HCT116 (cell line): ENCODE data around the gene HAAO. TPM values are rescaled to one million over a fixed set of nuclear protein-coding genes. Genes with fewer than 3 reads are reported as not detected.

Experiments used
- ATAC-seq: fragments of 200-7000 bp; cut with Tn5 transposase; 2 replicates; pipeline ENCODE4 v1.9.1; 2020; ENCODE audit warnings: mild to moderate bottlenecking, moderate library complexity
- BruUV-seq: library from RNA; stranded (reverse); fragments of 400-500 nt; replicated peaks from 2 replicates; lab custom pipeline; 2021; lab: Mats Ljungman, UMichigan
- CTCF ChIA-PET: fragments of 300-600 bp; sonication (Branson Sonifier 250); formaldehyde crosslinking; loops from one replicate; lab custom pipeline; 2021; ENCODE audit warnings: antibody characterized with exemption; lab: Charles Lee
- POLR2A ChIA-PET: fragments of 300-600, 350-600 bp; sonication (Branson Sonifier 250); formaldehyde crosslinking; loops from one replicate; lab custom pipeline; 2021; ENCODE audit warnings: antibody characterized with exemption; lab: Charles Lee
- RAD21 ChIA-PET, 2 experiments: fragments of 300-600 bp; sonication (Branson Sonifier 250); formaldehyde crosslinking; loops; one replicate each; lab custom pipeline; 2023; ENCODE audit warnings: low total read pairs in 2 of 2; ENCODE audit not compliant: uncharacterized antibody in 2 of 2, unreplicated experiment in 2 of 2, low non-redundant PET in 1 of 2; lab: Charles Lee
- DNase-seq: peaks from one replicate; pipeline ENCODE4 v3.0.0-alpha.2; 2010; ENCODE audit warnings: low read depth, low spot score
- H2AFZ ChIP-seq: fragments of 200-600 bp; shearing (Covaris generic), sonication (generic); 2 replicates; pipeline ENCODE4 v1.6.1; 2017; ENCODE audit warnings: low read depth, mixed run types, mixed read lengths, antibody characterized with exemption, low read length; ENCODE audit not compliant: poor library complexity, severe bottlenecking
- H3K27ac ChIP-seq: 2 replicates; pipeline ENCODE4 v1.5.1; 2012; ENCODE audit warnings: low read depth, low read length
- H3K27me3 ChIP-seq: fragments of 200-600 bp; sonication (generic); 2 replicates; pipeline ENCODE4 v1.6.1; 2016; ENCODE audit warnings: mixed run types, low read length, mixed read lengths; ENCODE audit not compliant: insufficient read depth
- H3K36me3 ChIP-seq, 2 experiments: fragments of 200-500 bp in 1 of 2; fragments of 200-600 bp in 1 of 2; sonication (Bioruptor generic) in 1 of 2; sonication (generic) in 1 of 2; 2 replicates each; pipeline versions ENCODE4 v1.5.1 to v1.6.1; 2014 to 2016; ENCODE audit warnings: low read length in 2 of 2, inconsistent platforms in 1 of 2, mixed read lengths in 1 of 2, mixed run types in 1 of 2; ENCODE audit not compliant: insufficient read depth in 2 of 2, control insufficient read depth in 1 of 2
- H3K4me1 ChIP-seq, 2 experiments: fragments of 200-600 bp in 1 of 2; sonication (generic) in 1 of 2; 2 replicates each; pipeline versions ENCODE4 v1.5.1 to v1.6.1; 2012 to 2017; ENCODE audit warnings: low read length in 2 of 2, inconsistent platforms in 1 of 2, mild to moderate bottlenecking in 1 of 2, mixed read lengths in 1 of 2, mixed run types in 1 of 2, moderate library complexity in 1 of 2; ENCODE audit not compliant: insufficient read depth in 2 of 2, control insufficient read depth in 1 of 2
- H3K4me2 ChIP-seq: fragments of 200-600 bp; sonication (generic); 2 replicates; pipeline ENCODE4 v1.6.1; 2017; ENCODE audit warnings: mixed run types, low read length, mixed read lengths
- H3K4me3 ChIP-seq, 2 experiments: fragments of 200-600 bp in 1 of 2; sonication (generic) in 1 of 2; replicated peaks in 1 of 2; 2 replicates each; pipeline ENCODE4 v1.5.1; 2011 to 2016; ENCODE audit warnings: low read length in 2 of 2, control low read depth in 1 of 2, low read depth in 1 of 2, mild to moderate bottlenecking in 1 of 2, mixed read lengths in 1 of 2, mixed run types in 1 of 2
- H3K79me2 ChIP-seq: fragments of 200-600 bp; sonication (generic); 2 replicates; pipeline ENCODE4 v1.6.1; 2017; ENCODE audit warnings: mild to moderate bottlenecking, mixed run types, low read length, moderate library complexity, mixed read lengths; ENCODE audit not compliant: insufficient read depth
- H3K9ac ChIP-seq: fragments of 200-600 bp; sonication (generic); 2 replicates; pipeline ENCODE4 v1.6.1; 2016; ENCODE audit warnings: low read length, mixed read lengths
- H3K9me2 ChIP-seq: fragments of 200-600 bp; sonication (generic), shearing (Covaris generic); 2 replicates; pipeline ENCODE4 v1.6.1; 2017; ENCODE audit warnings: mixed run types, mild to moderate bottlenecking, moderate library complexity; ENCODE audit not compliant: insufficient read depth
- H3K9me3 ChIP-seq, 2 experiments: fragments of 200-500 bp in 1 of 2; fragments of 200-600 bp in 1 of 2; sonication (Bioruptor generic) in 1 of 2; sonication (generic) in 1 of 2; 2 replicates each; pipeline ENCODE4 v1.6.1; 2014 to 2017; ENCODE audit warnings: low read length in 2 of 2, mixed read lengths in 2 of 2, inconsistent platforms in 1 of 2, low read depth in 1 of 2, mild to moderate bottlenecking in 1 of 2, mixed run types in 1 of 2, moderate library complexity in 1 of 2; ENCODE audit not compliant: control insufficient read depth in 1 of 2, insufficient read depth in 1 of 2
- H4K20me1 ChIP-seq: fragments of 200-600 bp; sonication (generic), shearing (Covaris generic); 2 replicates; pipeline ENCODE4 v1.6.1; 2017; ENCODE audit warnings: mixed run types, mild to moderate bottlenecking, moderate library complexity; ENCODE audit not compliant: insufficient read depth
- CBX3 ChIP-seq: IDR thresholded peaks from 2 replicates; pipeline ENCODE4 v1.6.1; 2012; ENCODE audit warnings: low read depth
- CEBPB ChIP-seq: IDR thresholded peaks from 2 replicates; pipeline ENCODE4 v1.6.1; 2012; ENCODE audit warnings: low read depth
- CTCF ChIP-seq, 3 experiments: fragments of 200-600 bp in 1 of 3; sonication (generic) in 1 of 3; IDR thresholded peaks in 2 of 3; conservative IDR thresholded peaks in 1 of 3; 2 replicates each; pipeline ENCODE4 v1.5.1; 2012 to 2017; ENCODE audit warnings: low read depth in 2 of 3, low read length in 2 of 3, antibody characterized with exemption in 1 of 3, borderline replicate concordance in 1 of 3, control low read depth in 1 of 3, mild to moderate bottlenecking in 1 of 3, mixed read lengths in 1 of 3, mixed run types in 1 of 3, moderate library complexity in 1 of 3; ENCODE audit not compliant: insufficient read depth in 1 of 3
- EGR1 ChIP-seq: IDR thresholded peaks from 2 replicates; pipeline ENCODE4 v1.6.1; 2012; ENCODE audit warnings: low read depth
- EZH2 ChIP-seq: fragments of 200-600 bp; sonication (generic); IDR thresholded peaks from 2 replicates; pipeline ENCODE4 v1.6.1; 2017; ENCODE audit warnings: antibody characterized with exemption, mixed run types
- EZH2phosphoT487 ChIP-seq: fragments of 200-600 bp; IDR thresholded peaks from 2 replicates; pipeline ENCODE4 v1.6.1; 2018; ENCODE audit warnings: antibody characterized with exemption, borderline replicate concordance
- FOSL1 ChIP-seq: IDR thresholded peaks from 2 replicates; pipeline ENCODE4 v1.6.1; 2012; ENCODE audit warnings: low read depth
- JUND ChIP-seq: IDR thresholded peaks from 2 replicates; pipeline ENCODE4 v1.6.1; 2012
- POLR2A ChIP-seq: IDR thresholded peaks from 2 replicates; pipeline ENCODE4 v1.7.0; 2011; ENCODE audit warnings: borderline replicate concordance; ENCODE audit not compliant: insufficient read depth, insufficient read length; ENCODE audit errors: extremely low read depth
- POLR2AphosphoS5 ChIP-seq: IDR thresholded peaks from 2 replicates; pipeline ENCODE4 v1.6.1; 2011; ENCODE audit warnings: mild to moderate bottlenecking, low read depth, low read length, moderate library complexity
- RAD21 ChIP-seq: IDR thresholded peaks from 2 replicates; pipeline ENCODE4 v1.6.1; 2012; ENCODE audit warnings: low read depth, mild to moderate bottlenecking
- REST ChIP-seq: IDR thresholded peaks from 2 replicates; pipeline ENCODE4 v1.6.1; 2012; ENCODE audit warnings: low read depth
- SIN3A ChIP-seq: IDR thresholded peaks from 2 replicates; pipeline ENCODE4 v1.6.1; 2012; ENCODE audit warnings: low read depth
- SP1 ChIP-seq: IDR thresholded peaks from 2 replicates; pipeline ENCODE4 v1.6.1; 2012; ENCODE audit warnings: low read depth
- SRF ChIP-seq: IDR thresholded peaks from 2 replicates; pipeline ENCODE4 v1.6.1; 2012; ENCODE audit warnings: low read depth
- TCF7L2 ChIP-seq: IDR thresholded peaks from 2 replicates; pipeline ENCODE4 v1.7.0; 2011; ENCODE audit warnings: borderline replicate concordance, inconsistent platforms; ENCODE audit not compliant: insufficient read depth, insufficient read length; ENCODE audit errors: extremely low read depth
- ZNF274 ChIP-seq: fragments of 200-500 bp; sonication (Bioruptor generic); IDR thresholded peaks from 2 replicates; pipeline ENCODE4 v1.6.1; 2014; ENCODE audit warnings: mild to moderate bottlenecking, low read depth, low read length, inconsistent platforms
- intact Hi-C: fragments of 100-400 bp; cut with micrococcal nuclease; formaldehyde crosslinking; loops from 2 replicates; pipeline ENCODE4 v1.10.0; 2022
- total RNA-seq: library from RNA; stranded (reverse); gene quantifications from one replicate; pipeline ENCODE4 v1.2.1, GENCODE V29; 2021; ENCODE audit not compliant: unreplicated experiment
- TF ChIP-seq, protein P1 (sequence below): IDR thresholded peaks from 2 replicates; pipeline ENCODE4 v1.6.1; 2012
- TF ChIP-seq, protein P2 (sequence below): IDR thresholded peaks from 2 replicates; pipeline ENCODE4 v1.6.1; 2012
- TF ChIP-seq, protein P3 (sequence below): IDR thresholded peaks from 2 replicates; pipeline ENCODE4 v1.6.1; 2011; ENCODE audit warnings: mild to moderate bottlenecking, low read length, moderate library complexity; ENCODE audit not compliant: insufficient replicate concordance; ENCODE audit errors: extremely low read depth

HAAO gene
- total RNA-seq, 1 experiment from 2014 or later = not detected

GRCh38 chr2:42800981-42801380 lies 8.6 kb upstream of the HAAO start:
- H3K4me2 ChIP-seq = no peak overlapping the region
- no peaks in the 10 kb centered on the region for H3K9me2 ChIP-seq
- no peak for ATAC-seq
- H3K27ac ChIP-seq = no peak overlapping the region
- no peak overlapping the region for H3K4me3 ChIP-seq
- H2AFZ ChIP-seq = no peak overlapping the region
- no peaks in the 10 kb centered on the region for H3K79me2 ChIP-seq
- H3K4me1 ChIP-seq = no peaks in the 10 kb centered on the region
- H3K27me3 ChIP-seq = no peaks in the 10 kb centered on the region
- no peaks in the 10 kb centered on the region for H3K36me3 ChIP-seq
- intact Hi-C loops = no loop called here
- CTCF ChIA-PET = no interaction called here
- no TSS peak for BruUV-seq
- TF ChIP-seq POLR2AphosphoS5 (no peak), CBX3 (no peak), POLR2A (no peak), CTCF (IDR thresholded peaks at IDR 0.05 in 2 of 3, conservative IDR thresholded peaks at IDR 0.05 in 1 of 3; ENCODE audit: borderline replicate concordance in 1 of 3, insufficient read depth in 1 of 3, low read depth in 2 of 3, low read length in 2 of 3) (no peak), ZNF274 (no peak), SIN3A (no peak), JUND (no peak), EGR1 (no peak), EZH2phosphoT487 (no peak), RAD21 (no peak), FOSL1 (no peak), SRF (no peak), SP1 (no peak), REST (no peak), CEBPB (no peak), TCF7L2 (no peak), EZH2 (no peak)
- TF ChIP-seq, protein P1, sequence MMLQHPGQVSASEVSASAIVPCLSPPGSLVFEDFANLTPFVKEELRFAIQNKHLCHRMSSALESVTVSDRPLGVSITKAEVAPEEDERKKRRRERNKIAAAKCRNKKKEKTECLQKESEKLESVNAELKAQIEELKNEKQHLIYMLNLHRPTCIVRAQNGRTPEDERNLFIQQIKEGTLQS = no peak
- TF ChIP-seq, protein P2, sequence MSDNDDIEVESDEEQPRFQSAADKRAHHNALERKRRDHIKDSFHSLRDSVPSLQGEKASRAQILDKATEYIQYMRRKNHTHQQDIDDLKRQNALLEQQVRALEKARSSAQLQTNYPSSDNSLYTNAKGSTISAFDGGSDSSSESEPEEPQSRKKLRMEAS = no peak
- TF ChIP-seq, protein P3, sequence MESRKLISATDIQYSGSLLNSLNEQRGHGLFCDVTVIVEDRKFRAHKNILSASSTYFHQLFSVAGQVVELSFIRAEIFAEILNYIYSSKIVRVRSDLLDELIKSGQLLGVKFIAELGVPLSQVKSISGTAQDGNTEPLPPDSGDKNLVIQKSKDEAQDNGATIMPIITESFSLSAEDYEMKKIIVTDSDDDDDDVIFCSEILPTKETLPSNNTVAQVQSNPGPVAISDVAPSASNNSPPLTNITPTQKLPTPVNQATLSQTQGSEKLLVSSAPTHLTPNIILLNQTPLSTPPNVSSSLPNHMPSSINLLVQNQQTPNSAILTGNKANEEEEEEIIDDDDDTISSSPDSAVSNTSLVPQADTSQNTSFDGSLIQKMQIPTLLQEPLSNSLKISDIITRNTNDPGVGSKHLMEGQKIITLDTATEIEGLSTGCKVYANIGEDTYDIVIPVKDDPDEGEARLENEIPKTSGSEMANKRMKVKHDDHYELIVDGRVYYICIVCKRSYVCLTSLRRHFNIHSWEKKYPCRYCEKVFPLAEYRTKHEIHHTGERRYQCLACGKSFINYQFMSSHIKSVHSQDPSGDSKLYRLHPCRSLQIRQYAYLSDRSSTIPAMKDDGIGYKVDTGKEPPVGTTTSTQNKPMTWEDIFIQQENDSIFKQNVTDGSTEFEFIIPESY = no peak
- H3K9ac ChIP-seq = no peak overlapping the region
- no peaks in the 10 kb centered on the region for H4K20me1 ChIP-seq
- RAD21 ChIA-PET = no interaction called here
- no peak for DNase-seq
- POLR2A ChIA-PET = interaction anchor here (1.3 kb wide), 1 partner anchor 9 kb away, joined by 3 read pairs; no protein-coding TSS in a partner anchor
- H3K9me3 ChIP-seq = no peaks in the 10 kb centered on the region
